GM19468 (cell line): ENCODE data around the gene TUBB3.
"Not testable (repeated sequence)": the region's sequence is repeated elsewhere in the genome, so short reads cannot be mapped to it uniquely, and the experiment has no call there.

Source experiments
- ATAC-seq: cut with Tn5 transposase; IDR thresholded peaks from one replicate; pipeline ENCODE4 v1.9.1; 2021; ENCODE audit warnings: mild to moderate bottlenecking, moderate library complexity, moderate number of reproducible peaks; ENCODE audit not compliant: unreplicated experiment; ENCODE audit errors: extremely low read depth

TUBB3 gene

GRCh38 chr16:89960966-89961365 lies 37.8 kb downstream of the TUBB3 start:
- no peak for ATAC-seq

GRCh38 chr16:89961920-89962319 lies 38.8 kb downstream of the TUBB3 start:
- ATAC-seq: no peak

- ATAC-seq: no peak
These were observed 39.8 kb downstream of the TUBB3 start for GRCh38 chr16:89962754-89963498.

GRCh38 chr16:89964201-89964600 lies 41.1 kb downstream of the TUBB3 start:
- ATAC-seq: no peak

GRCh38 chr16:89965447-89966225 lies 42.5 kb downstream of the TUBB3 start:
- ATAC-seq: no peak

- ATAC-seq: no peak
These were observed 43.6 kb downstream of the TUBB3 start for GRCh38 chr16:89966756-89967155.

GRCh38 chr16:89967436-89967835 lies 44.3 kb downstream of the TUBB3 start:
- not testable (repeated sequence) for ATAC-seq

GRCh38 chr16:89968074-89968473 lies 44.9 kb downstream of the TUBB3 start:
- not testable (repeated sequence) for ATAC-seq

- ATAC-seq: no peak
These were observed 46.7 kb downstream of the TUBB3 start for GRCh38 chr16:89969741-89970410.

- ATAC-seq: no peak
These were observed 48.5 kb downstream of the TUBB3 start for GRCh38 chr16:89971495-89972243.

- peak; percentile 64 for ATAC-seq
These were observed 49.4 kb downstream of the TUBB3 start for GRCh38 chr16:89972244-89973234.

- ATAC-seq: no peak
These were observed 50.1 kb downstream of the TUBB3 start for GRCh38 chr16:89973235-89973634.

- ATAC-seq: no peak
These were observed 50.7 kb downstream of the TUBB3 start for GRCh38 chr16:89973654-89974335.

- ATAC-seq: no peak
These were observed 51.7 kb downstream of the TUBB3 start for GRCh38 chr16:89974870-89975269.

GRCh38 chr16:89981414-89981813 lies 58.3 kb downstream of the TUBB3 start:
- ATAC-seq: no peak

GRCh38 chr16:89982318-89982717 lies 59.2 kb downstream of the TUBB3 start:
- no peak for ATAC-seq

- no peak for ATAC-seq
These were observed 60.4 kb downstream of the TUBB3 start for GRCh38 chr16:89983536-89983935.

GRCh38 chr16:89984216-89984615 lies 61.1 kb downstream of the TUBB3 start:
- no peak for ATAC-seq

GRCh38 chr16:89985219-89985618 lies 62.1 kb downstream of the TUBB3 start:
- ATAC-seq: no peak
